ENCODE results near the gene SPOCK1. TPM values are rescaled to one million over a fixed set of nuclear protein-coding genes. Genes with fewer than 3 reads are reported as not detected.

SPOCK1 gene
- total RNA-seq, 1 experiment from 2014 or later = 9.8 TPM

- Histone ChIP-seq H3K4me2 (ENCODE audit: low read length) (0 out of 2 replicates have a peak overlapping the region, but pooled peaks have one; percentile 18), H3K27me3 (ENCODE audit: low read length) (no peaks in the 10 kb centered on the region), H3K9me3 (ENCODE audit: low read length) (no peaks in the 10 kb centered on the region), H3K4me1 (ENCODE audit: insufficient read depth, low read length) (peaks cover 52% of the 10 kb centered on the region), H3F3A (ENCODE audit: low read length, unreplicated experiment) (no peaks in the 10 kb centered on the region), H3K79me2 (ENCODE audit: low read length) (no peaks in the 10 kb centered on the region), H3K9me2 (replicated peaks; ENCODE audit: low read length) (no peaks in the 10 kb centered on the region), H3K4me3 (ENCODE audit: low read length) (no peak overlapping the region), H4K20me1 (ENCODE audit: low read length) (no peaks in the 10 kb centered on the region), H3K9ac (ENCODE audit: low read length) (no peak overlapping the region), H3K27ac (ENCODE audit: low read length) (peak overlapping the region; percentile 54), H3K36me3 (ENCODE audit: low read depth, low read length) (no peaks in the 10 kb centered on the region), H2AFZ (ENCODE audit: low read length) (no peak overlapping the region)
- intact Hi-C loops (cut with micrococcal nuclease) = loop anchor here (1.0 to 5.0 kb wide), 3 partner anchors 47 to 73 kb away; no protein-coding TSS in a partner anchor
- ChIA-PET CTCF (no interaction called here), POLR2A (ENCODE audit: unreplicated experiment) (no interaction called here)
- no TSS peak for BruUV-seq (replicated peaks)
- no peak for ATAC-seq
- DNase-seq = no peak
- no peak for TF ChIP-seq EZH2phosphoT487 (IDR thresholded peaks at IDR 0.05; ENCODE audit: borderline replicate concordance, low read length)
- TF ChIP-seq EZH2 (IDR thresholded peaks at IDR 0.05; ENCODE audit: low read length, unreplicated experiment) = no peak
- TF ChIP-seq, protein P1, sequence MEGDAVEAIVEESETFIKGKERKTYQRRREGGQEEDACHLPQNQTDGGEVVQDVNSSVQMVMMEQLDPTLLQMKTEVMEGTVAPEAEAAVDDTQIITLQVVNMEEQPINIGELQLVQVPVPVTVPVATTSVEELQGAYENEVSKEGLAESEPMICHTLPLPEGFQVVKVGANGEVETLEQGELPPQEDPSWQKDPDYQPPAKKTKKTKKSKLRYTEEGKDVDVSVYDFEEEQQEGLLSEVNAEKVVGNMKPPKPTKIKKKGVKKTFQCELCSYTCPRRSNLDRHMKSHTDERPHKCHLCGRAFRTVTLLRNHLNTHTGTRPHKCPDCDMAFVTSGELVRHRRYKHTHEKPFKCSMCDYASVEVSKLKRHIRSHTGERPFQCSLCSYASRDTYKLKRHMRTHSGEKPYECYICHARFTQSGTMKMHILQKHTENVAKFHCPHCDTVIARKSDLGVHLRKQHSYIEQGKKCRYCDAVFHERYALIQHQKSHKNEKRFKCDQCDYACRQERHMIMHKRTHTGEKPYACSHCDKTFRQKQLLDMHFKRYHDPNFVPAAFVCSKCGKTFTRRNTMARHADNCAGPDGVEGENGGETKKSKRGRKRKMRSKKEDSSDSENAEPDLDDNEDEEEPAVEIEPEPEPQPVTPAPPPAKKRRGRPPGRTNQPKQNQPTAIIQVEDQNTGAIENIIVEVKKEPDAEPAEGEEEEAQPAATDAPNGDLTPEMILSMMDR (conservative IDR thresholded peaks at IDR 0.05; ENCODE audit: low read depth, low read length) = no peak
Observed at GRCh38 chr5:137145721-137146120, 353.4 kb downstream of the SPOCK1 start.

GRCh38 chr5:137144656-137145055 lies 354.5 kb downstream of the SPOCK1 start:
- Histone ChIP-seq H2AFZ (ENCODE audit: low read length) (no peak overlapping the region), H3K9me3 (ENCODE audit: low read length) (no peaks in the 10 kb centered on the region), H3K9ac (ENCODE audit: low read length) (no peak overlapping the region), H3K4me2 (ENCODE audit: low read length) (no peak overlapping the region), H3K4me1 (ENCODE audit: insufficient read depth, low read length) (peaks cover 52% of the 10 kb centered on the region), H3K36me3 (ENCODE audit: low read depth, low read length) (no peaks in the 10 kb centered on the region), H3K27ac (ENCODE audit: low read length) (no peak overlapping the region), H3K27me3 (ENCODE audit: low read length) (no peaks in the 10 kb centered on the region), H4K20me1 (ENCODE audit: low read length) (no peaks in the 10 kb centered on the region), H3F3A (ENCODE audit: low read length, unreplicated experiment) (no peaks in the 10 kb centered on the region), H3K79me2 (ENCODE audit: low read length) (no peaks in the 10 kb centered on the region), H3K9me2 (replicated peaks; ENCODE audit: low read length) (no peaks in the 10 kb centered on the region), H3K4me3 (ENCODE audit: low read length) (no peak overlapping the region)
- no TSS peak for BruUV-seq (replicated peaks)
- ChIA-PET POLR2A (ENCODE audit: unreplicated experiment) (no interaction called here), CTCF (no interaction called here)
- DNase-seq (no peak), ATAC-seq (no peak)
- TF ChIP-seq EZH2phosphoT487 (IDR thresholded peaks at IDR 0.05; ENCODE audit: borderline replicate concordance, low read length) = no peak
- no peak for TF ChIP-seq EZH2 (IDR thresholded peaks at IDR 0.05; ENCODE audit: low read length, unreplicated experiment)
- TF ChIP-seq, protein P1 (conservative IDR thresholded peaks at IDR 0.05; ENCODE audit: low read depth, low read length) = no peak
- intact Hi-C loops (cut with micrococcal nuclease) = loop anchor here (5.0 kb wide), 1 partner anchor 67 kb away; no protein-coding TSS in a partner anchor

- peak; percentile 75 for ATAC-seq
- CTCF ChIA-PET = interaction anchor here (1.2 kb wide), 1 partner anchor 68 kb away, joined by 7 read pairs; no protein-coding TSS in a partner anchor
- Histone ChIP-seq H3K9me3 (ENCODE audit: low read length) (no peaks in the 10 kb centered on the region), H3K36me3 (ENCODE audit: low read depth, low read length) (no peaks in the 10 kb centered on the region), H4K20me1 (ENCODE audit: low read length) (no peaks in the 10 kb centered on the region), H3K4me2 (ENCODE audit: low read length) (peak overlapping the region; percentile 41), H3K79me2 (ENCODE audit: low read length) (no peaks in the 10 kb centered on the region), H2AFZ (ENCODE audit: low read length) (peak overlapping the region; percentile 24; the same call in 1 of the 2 replicates), H3K9ac (ENCODE audit: low read length) (no peak overlapping the region), H3K9me2 (replicated peaks; ENCODE audit: low read length) (no peaks in the 10 kb centered on the region), H3K27ac (ENCODE audit: low read length) (peak overlapping the region; percentile 29), H3K27me3 (ENCODE audit: low read length) (no peaks in the 10 kb centered on the region), H3F3A (ENCODE audit: low read length, unreplicated experiment) (no peaks in the 10 kb centered on the region), H3K4me3 (ENCODE audit: low read length) (no peak overlapping the region), H3K4me1 (ENCODE audit: insufficient read depth, low read length) (peaks cover 43% of the 10 kb centered on the region)
- TF ChIP-seq, protein P1 (conservative IDR thresholded peaks at IDR 0.05; ENCODE audit: low read depth, low read length) = no peak
- TF ChIP-seq EZH2 (IDR thresholded peaks at IDR 0.05; ENCODE audit: low read length, unreplicated experiment) = no peak
- BruUV-seq (replicated peaks) = no TSS peak
- peak; percentile 78 for DNase-seq
- intact Hi-C loops (cut with micrococcal nuclease) = no loop called here
- POLR2A ChIA-PET (ENCODE audit: unreplicated experiment) = no interaction called here
Observed at GRCh38 chr5:137142764-137143605, 356.1 kb downstream of the SPOCK1 start.
